ENCODE measurements around the gene NOTUM.
"Not testable (repeated sequence)": the region's sequence is repeated elsewhere in the genome, so short reads cannot be mapped to it uniquely, and the experiment has no call there.

The NOTUM gene

DNA sequence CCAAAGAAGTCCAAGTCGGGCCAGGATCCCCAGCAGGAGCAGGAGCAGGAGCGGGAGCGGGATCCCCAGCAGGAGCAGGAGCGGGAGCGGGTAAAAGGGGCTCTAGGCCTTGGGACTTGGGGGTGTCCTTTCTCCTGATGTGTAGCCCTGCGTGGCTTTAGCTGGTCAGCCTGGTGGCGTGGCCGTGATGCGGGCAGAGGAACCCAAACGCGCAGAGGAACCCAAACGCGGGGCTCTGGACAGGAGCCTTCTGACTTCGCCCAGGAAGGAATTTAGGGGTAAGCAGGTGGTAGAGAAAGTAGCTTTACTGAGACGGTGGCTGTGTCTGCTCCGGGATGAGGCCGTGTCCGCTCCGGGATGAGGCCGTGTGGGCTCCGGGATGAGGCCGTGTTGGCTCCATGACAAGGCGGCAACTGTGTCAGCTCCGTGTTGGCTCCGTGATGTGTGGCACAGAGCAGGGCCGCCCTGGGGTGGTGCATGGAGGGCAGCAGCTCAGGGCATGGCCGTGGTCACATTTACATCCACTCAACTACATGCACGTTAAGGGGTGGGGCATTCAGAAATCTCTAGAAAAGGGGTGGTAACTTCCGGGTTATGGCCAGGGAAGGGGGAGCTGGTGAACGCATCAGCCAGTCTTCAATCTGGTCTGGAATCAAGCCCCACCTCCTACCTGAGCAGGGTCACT lies 35.9 kb upstream of the NOTUM start:
- no peak for DNase-seq (ENCODE audit: low read depth in 2 of 3, low spot score in 2 of 3)

DNA sequence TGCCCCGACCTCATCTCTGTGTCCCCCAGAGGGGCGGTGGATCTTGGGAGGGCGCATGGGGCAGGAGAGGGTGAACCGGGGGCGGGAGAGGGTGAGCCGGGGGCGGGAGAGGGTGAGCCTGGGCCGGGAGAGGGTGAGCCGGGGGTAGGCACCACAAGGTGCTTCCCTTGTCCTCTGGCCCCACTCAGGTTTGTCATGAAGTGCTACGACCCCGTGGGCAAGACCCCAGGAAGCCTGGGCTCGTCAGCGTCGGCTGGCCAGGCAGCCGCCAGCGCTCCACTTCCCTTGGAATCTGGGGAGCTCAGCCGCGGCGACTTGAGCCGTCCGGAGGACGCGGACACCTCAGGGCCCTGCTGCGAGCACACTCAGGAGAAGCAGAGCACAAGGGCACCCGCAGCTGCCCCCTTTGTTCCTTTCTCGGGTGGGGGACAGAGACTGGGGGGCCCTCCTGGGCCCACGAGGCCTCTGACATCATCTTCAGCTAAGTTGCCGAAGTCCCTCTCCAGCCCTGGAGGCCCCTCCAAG lies 35.3 kb upstream of the NOTUM start:
- DNase-seq (ENCODE audit: low read depth in 2 of 3, low spot score in 2 of 3), result no peak

- no peak for DNase-seq (ENCODE audit: low read depth in 2 of 3, low spot score in 2 of 3)
These were observed 34.7 kb upstream of the NOTUM start for GRCh38 chr17:81995463-81996231.

- DNase-seq (ENCODE audit: low read depth in 2 of 3, low spot score in 2 of 3), result no peak
These were observed 33.8 kb upstream of the NOTUM start for GRCh38 chr17:81994593-81995462.

DNA sequence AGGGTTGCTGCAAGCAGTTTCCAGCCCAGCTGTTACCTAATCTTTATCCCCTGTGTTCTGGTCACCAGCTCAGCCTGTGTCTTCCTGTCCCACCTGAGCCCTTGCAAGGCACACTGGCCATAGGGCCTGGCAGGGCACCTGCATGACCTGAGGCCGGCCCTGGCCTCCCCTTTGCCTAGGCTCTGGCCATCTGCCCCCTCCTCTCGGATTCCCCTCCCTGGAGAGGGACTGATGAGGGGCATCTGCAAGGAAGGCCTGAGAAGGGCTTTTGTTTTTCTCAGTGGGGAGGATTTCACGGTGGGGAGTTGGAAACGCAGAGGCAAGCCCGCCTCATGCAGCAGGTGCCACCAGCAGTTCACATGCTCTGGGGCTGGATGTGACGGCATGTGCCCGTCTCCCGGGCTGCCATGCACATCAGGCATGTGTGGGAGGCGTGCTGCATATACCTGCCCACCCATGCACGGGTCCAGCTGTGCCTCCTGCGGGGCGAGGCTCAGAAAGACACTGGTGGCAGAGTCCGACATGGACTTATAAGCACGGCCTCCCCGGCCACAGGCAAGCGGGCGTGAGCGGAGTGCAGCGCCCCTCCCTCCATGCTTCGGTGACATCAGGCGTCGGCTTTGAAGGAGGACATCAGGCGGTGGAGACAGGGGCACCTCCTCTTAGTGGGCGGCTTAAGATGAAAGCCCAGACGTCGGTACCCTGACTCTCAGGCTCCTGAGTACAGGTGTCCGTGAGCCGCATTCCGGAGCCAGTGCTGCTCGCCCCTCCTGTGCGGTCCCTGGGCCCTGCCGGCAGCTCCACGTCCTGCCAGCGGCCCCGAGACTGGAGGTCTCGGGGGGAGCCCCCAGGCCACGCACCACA lies 33.0 kb upstream of the NOTUM start:
- DNase-seq (ENCODE audit: low read depth in 2 of 3, low spot score in 2 of 3), result no peak

GRCh38 chr17:81992306-81993102 lies 31.5 kb upstream of the NOTUM start:
- DNase-seq (ENCODE audit: low read depth in 2 of 3, low spot score in 2 of 3), result no peak

DNA sequence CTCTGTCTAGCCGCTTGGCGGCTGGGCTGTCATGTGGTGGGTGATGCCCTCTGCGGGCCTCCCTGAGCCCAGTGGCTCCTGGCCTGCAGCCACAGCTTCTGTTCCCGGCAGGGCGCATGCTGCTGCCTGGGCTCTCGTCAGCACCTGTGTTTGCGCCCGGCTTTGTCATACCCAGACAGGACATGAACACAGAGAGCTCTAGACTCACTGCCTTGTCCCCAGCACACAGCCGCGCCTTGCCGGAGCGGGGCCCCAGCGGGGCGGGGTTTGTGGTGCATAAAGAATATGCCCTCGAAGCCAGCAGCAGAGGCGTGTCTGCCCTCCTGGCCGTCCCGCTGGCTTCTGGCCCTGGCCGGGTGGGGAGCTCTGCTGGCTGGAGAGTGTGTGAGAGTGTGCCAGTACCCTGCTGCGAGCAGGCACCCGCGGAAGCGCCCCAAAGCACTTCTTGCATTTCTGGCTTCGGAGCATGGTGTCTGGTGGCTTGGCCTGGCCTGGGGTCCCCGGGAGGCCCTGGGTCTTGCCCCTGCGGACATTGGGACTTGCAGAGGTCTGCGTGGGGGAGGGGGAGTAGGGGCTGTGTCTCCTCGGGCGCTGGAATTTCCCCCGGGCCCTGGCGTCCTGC lies 30.8 kb upstream of the NOTUM start:
- DNase-seq (ENCODE audit: low read depth in 2 of 3, low spot score in 2 of 3), result no peak

DNA sequence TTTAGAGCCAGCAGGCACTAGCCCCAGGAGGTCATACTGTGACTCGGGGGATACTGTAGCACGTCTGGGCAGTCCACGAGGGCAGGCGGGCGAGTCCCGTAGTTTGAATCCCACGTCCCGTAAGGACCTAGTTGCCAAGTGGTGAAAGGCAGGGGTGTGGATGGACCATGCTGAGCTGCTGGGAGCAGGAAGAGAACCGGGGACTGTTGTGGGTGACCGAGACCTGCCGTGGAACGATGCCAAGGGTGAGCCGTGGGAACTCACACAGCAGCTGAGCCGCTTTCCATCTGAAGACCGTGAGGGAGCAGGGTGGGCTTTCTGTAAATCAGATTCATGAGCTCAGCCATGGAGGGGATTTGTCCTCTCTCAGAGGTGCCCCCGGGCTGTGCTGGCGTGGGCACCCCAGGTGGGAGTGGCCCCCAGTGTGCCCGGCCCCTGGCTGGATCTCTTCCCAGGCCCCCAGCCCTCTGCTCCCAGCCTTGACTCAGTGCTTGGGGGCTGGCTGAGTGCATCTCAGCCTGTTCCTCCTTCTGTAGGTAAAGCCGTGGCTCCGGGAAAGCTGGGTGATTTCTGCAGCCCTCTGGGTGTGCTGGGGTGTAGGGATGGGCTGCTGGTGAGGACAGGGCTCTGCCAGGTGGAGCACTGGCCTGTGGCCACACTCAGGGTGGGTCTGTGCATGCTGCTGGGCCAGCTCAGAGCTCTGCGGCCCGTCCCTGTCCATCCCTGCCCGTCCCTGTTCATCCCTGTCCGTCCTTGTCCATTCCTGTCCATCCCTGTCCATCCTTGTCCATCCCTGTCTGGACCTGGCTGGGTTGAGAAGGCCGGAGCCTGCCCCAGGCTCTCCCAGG lies 30.1 kb upstream of the NOTUM start:
- no peak for DNase-seq (ENCODE audit: low read depth in 2 of 3, low spot score in 2 of 3)

GRCh38 chr17:81987161-81987770 lies 26.3 kb upstream of the NOTUM start:
- no peak for DNase-seq (ENCODE audit: low read depth in 2 of 3, low spot score in 2 of 3)

GRCh38 chr17:81986606-81987005 lies 25.6 kb upstream of the NOTUM start:
- no peak for DNase-seq (ENCODE audit: low read depth in 2 of 3, low spot score in 2 of 3)

- no peak for DNase-seq (ENCODE audit: low read depth in 2 of 3, low spot score in 2 of 3)
These were observed 23.9 kb upstream of the NOTUM start for GRCh38 chr17:81984773-81985410.

- no peak for DNase-seq (ENCODE audit: low read depth in 2 of 3, low spot score in 2 of 3)
These were observed 22.8 kb upstream of the NOTUM start for GRCh38 chr17:81983639-81984373.

DNA sequence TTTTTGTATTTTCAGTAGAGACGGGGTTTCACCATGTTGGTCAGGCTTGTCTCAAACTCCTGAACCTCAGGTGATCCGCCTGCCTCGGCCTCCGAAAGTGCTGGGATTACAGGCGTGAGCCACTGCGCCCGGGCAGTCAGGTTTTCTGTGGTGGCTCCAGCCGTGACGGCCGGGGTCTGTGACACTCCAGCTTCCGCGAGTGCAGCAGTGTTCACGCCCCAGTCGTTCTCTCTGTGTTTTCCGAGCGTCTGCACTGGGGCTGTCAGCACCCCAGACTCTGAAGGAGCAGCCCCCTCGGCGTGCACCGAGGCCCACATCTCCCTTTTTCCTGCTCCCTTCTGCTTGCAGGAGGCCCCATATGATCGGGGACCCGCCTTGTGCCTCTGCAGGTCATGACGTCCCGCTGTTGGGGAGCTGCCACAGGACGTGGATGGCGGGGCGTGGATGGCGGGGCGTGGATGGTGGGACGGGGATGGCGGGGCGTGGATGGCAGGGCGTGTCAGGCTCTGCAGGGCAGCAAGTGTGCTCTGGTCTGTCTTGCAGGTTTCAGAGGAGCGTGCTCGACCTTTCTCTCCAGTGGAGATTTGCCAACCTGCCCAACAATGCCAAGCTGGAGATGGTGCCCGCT lies 22.1 kb upstream of the NOTUM start:
- DNase-seq (ENCODE audit: low read depth in 2 of 3, low spot score in 2 of 3), result no peak

DNA sequence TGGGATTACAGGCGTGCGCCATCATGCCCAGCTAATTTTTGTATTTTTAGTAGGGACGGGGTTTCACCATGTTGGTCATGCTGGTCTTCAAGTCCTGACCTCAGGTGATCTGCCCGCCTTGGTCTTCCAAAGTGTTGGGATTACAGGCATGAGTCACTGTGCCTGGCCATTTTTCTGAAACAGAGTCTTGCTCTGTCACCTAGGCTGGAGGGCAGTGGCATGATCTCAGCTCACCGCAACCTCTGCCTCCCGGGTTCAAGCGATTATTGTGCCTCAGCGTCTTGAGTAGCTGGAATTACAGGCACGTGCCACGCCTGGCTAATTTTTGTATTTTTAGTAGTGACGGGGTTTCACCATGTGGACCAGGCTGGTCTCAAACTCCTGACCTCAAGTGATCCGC lies 20.5 kb upstream of the NOTUM start:
- not testable (repeated sequence) for DNase-seq (ENCODE audit: low read depth in 2 of 3, low spot score in 2 of 3)

DNA sequence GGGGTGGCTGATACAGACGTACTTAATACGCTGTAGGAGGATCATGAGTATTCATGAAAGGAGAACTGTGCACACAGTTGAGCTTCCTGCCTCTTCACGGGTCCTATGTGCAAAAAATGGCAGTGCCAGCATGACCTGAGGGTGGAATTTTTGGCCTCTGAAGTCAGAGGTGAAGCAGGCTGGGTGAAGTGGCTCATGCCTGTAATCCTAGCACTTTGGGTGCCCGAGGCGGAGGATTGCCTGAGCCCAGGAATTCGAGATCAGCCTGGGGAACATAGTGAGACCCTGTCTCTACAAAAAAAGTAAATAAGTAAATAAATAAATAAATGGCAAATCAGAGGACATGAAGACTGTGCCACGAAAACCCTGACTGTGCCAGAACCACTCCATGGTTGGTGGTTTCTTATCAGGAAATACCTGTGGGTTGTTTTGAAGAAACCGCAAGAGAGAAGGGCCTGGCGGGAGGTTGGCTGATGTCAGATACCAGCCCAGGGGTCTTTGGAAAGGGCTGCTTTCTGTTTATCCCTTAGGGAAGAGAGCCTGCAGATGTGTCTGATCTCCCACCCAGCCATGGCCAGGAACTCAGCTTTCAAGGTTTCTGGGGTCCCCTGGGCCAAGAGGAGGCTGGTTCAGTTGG lies 19.8 kb upstream of the NOTUM start:
- no peak for DNase-seq (ENCODE audit: low read depth in 2 of 3, low spot score in 2 of 3)

- no peak for DNase-seq (ENCODE audit: low read depth in 2 of 3, low spot score in 2 of 3)
These were observed 19.1 kb upstream of the NOTUM start for GRCh38 chr17:81980122-81980521.

Measured in activated CD8-positive, alpha-beta memory T cell treated with anti-CD3 and anti-CD28 coated beads for 48 hours (primary cell).